Neural crest cell (in vitro differentiated cells): ENCODE data around the gene PDZD7. TPM values are rescaled to one million over a fixed set of nuclear protein-coding genes. Genes with fewer than 3 reads are reported as not detected.
A peak's percentile ranks its signal among the peaks of the same experiment; 100 is the strongest.
"Not testable (repeated sequence)": the region's sequence is repeated elsewhere in the genome, so short reads cannot be mapped to it uniquely, and the experiment has no call there.

Source experiments
- DNase-seq: peaks from one replicate; pipeline ENCODE4 v3.0.0; 2021; ENCODE audit warnings: low read depth, mixed read lengths, low spot score
- H3K27ac Mint-ChIP-seq: one replicate; pipeline ENCODE4 v1.8.0; 2021; ENCODE audit warnings: mild to moderate bottlenecking, mixed read lengths; ENCODE audit not compliant: unreplicated experiment
- H3K27me3 Mint-ChIP-seq: 2 replicates; pipeline ENCODE4 v1.8.0; 2021; ENCODE audit warnings: low read depth, mild to moderate bottlenecking, mixed read lengths
- H3K36me3 Mint-ChIP-seq: 2 replicates; pipeline ENCODE4 v1.8.0; 2021; ENCODE audit warnings: low read depth, mild to moderate bottlenecking, mixed read lengths
- H3K4me1 Mint-ChIP-seq: 2 replicates; pipeline ENCODE4 v1.8.0; 2021; ENCODE audit warnings: mixed read lengths
- H3K4me3 Mint-ChIP-seq: one replicate; pipeline ENCODE4 v1.8.0; 2021; ENCODE audit warnings: mild to moderate bottlenecking, mixed read lengths
- H3K9me3 Mint-ChIP-seq: 2 replicates; pipeline ENCODE4 v1.8.0; 2021; ENCODE audit warnings: mixed read lengths
- total RNA-seq: library from RNA; stranded (reverse); gene quantifications from 2 replicates; pipeline ENCODE4 v1.2.1, GENCODE V29; 2021
- TF ChIP-seq, protein P1 (sequence below): fragments of 200-600 bp; sonication (generic); conservative IDR thresholded peaks from 2 replicates; pipeline ENCODE4 v1.5.0; 2021; ENCODE audit warnings: antibody characterized with exemption, mild to moderate bottlenecking

PDZD7 gene
- total RNA-seq, 1 donor from 2014 or later: 0.68 TPM

DNA sequence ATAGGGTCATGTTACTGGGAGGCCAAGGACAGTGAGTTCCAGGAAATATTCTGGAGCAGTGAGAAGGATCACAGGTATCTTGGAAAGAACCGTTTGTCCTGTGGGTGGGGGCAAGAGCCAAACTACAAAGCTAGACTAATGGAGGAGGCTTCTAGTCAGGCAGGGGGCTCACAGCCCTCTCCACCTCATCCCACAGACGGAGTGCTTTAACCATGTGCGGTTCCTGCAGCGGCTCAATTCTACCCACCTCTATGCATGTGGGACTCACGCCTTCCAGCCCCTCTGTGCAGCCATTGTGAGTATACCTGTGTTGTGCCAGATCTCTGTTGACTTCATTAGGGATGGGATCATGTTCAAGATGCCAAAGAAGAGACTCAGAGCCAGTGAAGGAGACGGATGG lies 53.5 kb downstream of the PDZD7 start:
- no peak for DNase-seq
- Mint-ChIP-seq H3K4me1 (peaks cover 8% of the 10 kb centered on the region), H3K4me3 (no peak overlapping the region), H3K9me3 (no peaks in the 10 kb centered on the region), H3K27me3 (no peaks in the 10 kb centered on the region), H3K36me3 (peaks cover 2% of the 10 kb centered on the region), H3K27ac (no peak overlapping the region)
- TF ChIP-seq, protein P1, sequence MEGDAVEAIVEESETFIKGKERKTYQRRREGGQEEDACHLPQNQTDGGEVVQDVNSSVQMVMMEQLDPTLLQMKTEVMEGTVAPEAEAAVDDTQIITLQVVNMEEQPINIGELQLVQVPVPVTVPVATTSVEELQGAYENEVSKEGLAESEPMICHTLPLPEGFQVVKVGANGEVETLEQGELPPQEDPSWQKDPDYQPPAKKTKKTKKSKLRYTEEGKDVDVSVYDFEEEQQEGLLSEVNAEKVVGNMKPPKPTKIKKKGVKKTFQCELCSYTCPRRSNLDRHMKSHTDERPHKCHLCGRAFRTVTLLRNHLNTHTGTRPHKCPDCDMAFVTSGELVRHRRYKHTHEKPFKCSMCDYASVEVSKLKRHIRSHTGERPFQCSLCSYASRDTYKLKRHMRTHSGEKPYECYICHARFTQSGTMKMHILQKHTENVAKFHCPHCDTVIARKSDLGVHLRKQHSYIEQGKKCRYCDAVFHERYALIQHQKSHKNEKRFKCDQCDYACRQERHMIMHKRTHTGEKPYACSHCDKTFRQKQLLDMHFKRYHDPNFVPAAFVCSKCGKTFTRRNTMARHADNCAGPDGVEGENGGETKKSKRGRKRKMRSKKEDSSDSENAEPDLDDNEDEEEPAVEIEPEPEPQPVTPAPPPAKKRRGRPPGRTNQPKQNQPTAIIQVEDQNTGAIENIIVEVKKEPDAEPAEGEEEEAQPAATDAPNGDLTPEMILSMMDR: no peak

DNA sequence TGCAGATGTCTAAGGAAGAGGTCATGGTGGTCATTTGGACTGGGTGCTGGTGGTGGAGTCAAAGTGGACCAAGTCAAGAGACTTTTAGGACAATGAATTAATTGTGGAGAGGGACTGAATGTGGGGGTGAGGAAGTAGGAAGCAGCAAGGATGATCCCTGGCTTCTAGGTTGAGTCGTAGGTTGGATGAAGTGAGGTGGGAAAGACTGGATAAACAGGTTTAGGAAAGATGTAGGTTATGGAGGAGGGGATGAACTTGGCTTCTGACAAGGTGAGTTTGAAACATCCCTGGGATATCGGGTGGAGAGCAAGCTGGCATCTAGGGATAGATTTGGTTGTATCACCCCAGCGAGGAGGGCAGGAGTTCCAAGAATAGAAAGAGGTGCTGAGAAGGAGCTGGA lies 54.0 kb downstream of the PDZD7 start:
- H3K4me3 Mint-ChIP-seq: no peak overlapping the region
- no peaks in the 10 kb centered on the region for H3K27me3 Mint-ChIP-seq

DNA sequence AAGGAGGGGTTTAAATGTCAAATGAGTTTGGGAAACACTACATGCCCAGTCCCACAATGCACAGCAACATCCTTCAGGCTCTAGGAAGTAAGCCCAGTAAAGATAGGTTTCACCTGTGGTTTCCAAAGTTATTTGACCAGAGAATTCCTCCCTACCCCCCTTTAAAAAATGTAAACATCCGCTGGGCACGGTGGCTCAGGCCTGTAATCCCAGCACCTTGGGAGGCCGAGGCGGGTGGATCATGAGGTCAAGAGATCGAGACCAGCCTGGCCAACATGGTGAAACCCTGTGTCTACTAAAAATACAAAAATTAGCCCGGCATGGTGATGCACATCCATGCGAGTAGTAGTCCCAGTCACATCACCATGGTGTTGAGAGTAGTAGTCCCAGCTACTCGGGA lies 55.5 kb downstream of the PDZD7 start:
- not testable (repeated sequence) for H3K27ac Mint-ChIP-seq, H3K27me3 Mint-ChIP-seq, H3K4me3 Mint-ChIP-seq, H3K9me3 Mint-ChIP-seq, H3K36me3 Mint-ChIP-seq, DNase-seq
- H3K4me1 Mint-ChIP-seq: peaks cover 27% of the 10 kb centered on the region

More for the DNA sequence above, 54.0 kb downstream of the PDZD7 start:
- DNase-seq: no peak
- peaks cover 2% of the 10 kb centered on the region for H3K36me3 Mint-ChIP-seq
- peaks cover 13% of the 10 kb centered on the region for H3K4me1 Mint-ChIP-seq
- no peak overlapping the region for H3K27ac Mint-ChIP-seq
- TF ChIP-seq, protein P1: no peak
- H3K9me3 Mint-ChIP-seq: no peaks in the 10 kb centered on the region

DNA sequence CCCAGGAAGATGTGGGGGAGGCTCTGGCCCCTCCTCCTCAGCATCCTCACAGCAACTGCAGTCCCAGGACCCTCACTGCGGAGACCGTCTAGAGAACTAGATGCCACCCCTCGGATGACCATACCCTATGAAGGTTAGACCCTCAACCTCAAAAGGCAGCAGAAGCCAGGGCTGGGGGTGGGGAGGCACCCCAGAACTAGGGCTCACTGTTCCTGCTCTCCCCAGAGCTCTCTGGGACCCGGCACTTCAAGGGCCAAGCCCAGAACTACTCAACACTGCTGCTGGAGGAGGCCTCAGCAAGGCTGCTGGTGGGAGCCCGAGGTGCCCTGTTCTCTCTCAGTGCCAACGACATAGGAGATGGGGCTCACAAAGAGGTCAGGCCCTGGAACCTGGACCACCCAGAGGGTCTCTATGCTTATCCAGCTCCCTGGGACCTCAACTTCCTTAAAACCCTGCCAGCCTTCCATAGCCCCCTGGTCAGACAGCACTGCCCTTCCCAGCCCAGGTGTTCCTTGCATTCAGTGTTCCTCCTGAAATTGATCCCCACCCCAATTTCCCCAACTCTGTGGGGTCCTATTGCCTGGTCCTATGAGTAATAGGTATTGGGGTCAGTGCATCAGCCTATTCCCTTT lies 57.9 kb downstream of the PDZD7 start:
- H3K9me3 Mint-ChIP-seq: no peaks in the 10 kb centered on the region
- no peak overlapping the region for H3K27ac Mint-ChIP-seq
- no peaks in the 10 kb centered on the region for H3K36me3 Mint-ChIP-seq
- H3K4me3 Mint-ChIP-seq: peak overlapping the region; percentile 59
- H3K4me1 Mint-ChIP-seq: peaks cover 41% of the 10 kb centered on the region
- no peak for DNase-seq
- peaks cover 6% of the 10 kb centered on the region for H3K27me3 Mint-ChIP-seq
- TF ChIP-seq, protein P1: no peak

DNA sequence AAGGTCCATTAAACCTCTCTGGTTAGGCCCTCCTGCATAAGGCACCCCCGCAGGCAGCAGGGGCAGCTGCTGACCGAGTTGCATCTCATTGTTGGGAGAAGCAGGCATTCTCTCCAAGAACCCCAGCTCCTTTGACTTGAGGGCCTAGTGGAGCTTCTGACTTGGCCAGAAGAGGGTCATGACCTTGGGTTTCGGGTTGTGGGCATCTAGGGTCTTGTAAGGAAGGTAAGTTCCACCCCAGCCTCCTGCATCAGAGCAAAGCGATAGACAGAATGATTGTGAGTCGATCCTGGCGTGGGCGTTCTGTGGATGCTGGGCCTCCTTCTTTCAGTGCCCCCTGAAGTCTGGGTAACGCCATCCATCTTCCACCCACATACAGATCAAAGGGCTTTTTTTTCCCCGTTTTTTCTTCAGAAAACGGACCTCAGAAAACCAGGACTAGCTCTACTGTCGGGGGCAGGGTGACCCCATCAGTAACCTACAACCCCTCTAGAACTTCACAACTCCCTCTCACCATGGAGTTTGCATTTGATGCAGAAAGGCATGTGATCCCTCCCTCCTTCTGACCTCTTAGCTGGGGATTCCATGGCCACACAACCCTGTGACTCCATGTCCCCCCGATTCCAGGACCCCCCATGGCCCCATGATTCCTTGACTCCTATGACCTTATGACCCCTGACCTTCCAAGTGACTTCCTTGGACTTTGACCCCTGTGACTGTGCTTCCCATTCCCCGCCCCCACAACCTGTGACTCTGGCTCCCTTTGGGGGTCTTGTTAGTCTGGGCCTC lies 58.6 kb downstream of the PDZD7 start:
- H3K4me1 Mint-ChIP-seq: peaks cover 41% of the 10 kb centered on the region
- H3K4me3 Mint-ChIP-seq: peak overlapping the region; percentile 59
- H3K27me3 Mint-ChIP-seq: peaks cover 6% of the 10 kb centered on the region
- H3K9me3 Mint-ChIP-seq: no peaks in the 10 kb centered on the region
- H3K27ac Mint-ChIP-seq: no peak overlapping the region
- no peaks in the 10 kb centered on the region for H3K36me3 Mint-ChIP-seq
- TF ChIP-seq, protein P1: no peak
- no peak for DNase-seq
